Femur (tissue), 1 donor: ENCODE results near the gene NUP210.

Source experiments
- DNase-seq: peaks from one replicate; pipeline ENCODE4 v3.0.0-alpha.2; 2017

NUP210 gene

DNA sequence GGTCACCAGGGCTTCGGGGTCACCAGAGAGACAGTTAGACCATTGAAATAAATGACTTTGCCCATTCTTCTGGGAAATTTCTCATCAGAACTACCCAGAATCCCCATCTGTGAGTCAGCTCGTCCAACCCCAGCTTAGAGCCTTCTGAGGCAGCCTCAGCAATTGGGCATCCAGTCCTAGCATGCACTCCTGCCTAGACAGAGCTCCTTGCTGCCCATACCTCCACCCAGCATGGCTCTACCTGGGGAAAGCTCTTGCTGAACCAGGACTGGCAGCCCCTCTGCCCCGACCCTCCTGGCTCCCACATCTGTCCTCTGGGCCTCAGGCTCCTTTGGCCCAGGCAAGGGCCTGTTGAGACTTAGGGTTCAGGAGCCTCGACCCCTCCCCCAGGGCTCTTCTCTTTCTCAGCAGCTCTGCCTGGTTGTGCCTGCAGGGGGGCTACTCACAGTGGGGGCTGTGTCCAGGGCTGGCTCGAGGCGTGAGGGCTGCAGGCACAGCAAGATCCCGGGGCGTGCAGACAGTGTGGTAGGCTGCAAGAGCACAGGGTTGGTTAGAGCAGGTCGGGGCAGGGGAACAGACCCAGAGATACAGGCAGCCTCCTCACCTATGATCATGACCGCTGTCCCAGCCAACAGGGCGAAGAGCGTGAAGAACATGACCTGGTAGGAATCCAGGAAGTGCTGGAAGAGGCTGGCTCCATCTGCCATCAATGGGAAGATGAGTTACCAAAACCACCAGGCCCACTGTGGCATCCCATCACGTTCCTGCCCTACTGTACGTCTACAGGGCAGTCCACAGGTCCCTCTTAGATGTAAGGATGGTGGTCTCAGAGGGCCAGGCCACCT, 101.3 kb downstream of the NUP210 start:
- no peak for DNase-seq

DNA sequence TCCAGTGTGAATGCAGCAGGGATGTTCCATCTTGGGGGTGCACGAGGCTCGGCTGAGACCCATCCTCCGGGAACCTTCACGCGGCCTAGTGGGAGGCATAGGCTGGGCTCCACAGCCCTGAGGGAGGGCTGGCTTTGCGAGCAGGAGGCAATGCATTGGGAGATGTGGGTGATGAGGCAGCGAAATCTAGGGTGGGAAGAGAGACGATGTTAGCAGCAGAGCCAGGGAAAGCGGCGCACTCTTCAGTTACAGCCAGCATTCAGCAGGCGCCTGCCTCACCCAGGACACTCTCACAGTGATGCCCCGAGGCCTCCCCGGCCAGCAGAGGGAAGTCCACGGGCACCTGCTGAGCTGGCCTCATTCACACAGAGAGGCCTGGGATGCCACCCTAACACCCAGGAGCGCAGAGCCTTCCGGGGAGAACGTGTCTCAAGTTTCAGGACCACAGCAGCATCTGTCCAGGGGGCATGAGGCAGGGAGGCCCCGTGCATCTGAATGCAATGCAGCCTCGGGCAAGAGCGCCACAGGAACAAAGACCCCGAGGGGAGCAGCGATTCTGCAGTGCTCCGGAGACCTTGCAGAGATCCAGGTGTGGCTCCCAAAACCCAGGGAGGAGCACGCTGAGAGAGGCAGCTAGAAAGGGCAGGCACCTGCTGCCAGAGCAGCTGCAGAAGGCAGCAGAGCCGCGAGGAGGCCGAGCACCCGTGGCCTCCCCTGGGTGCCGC, 102.4 kb downstream of the NUP210 start:
- DNase-seq = no peak

DNA sequence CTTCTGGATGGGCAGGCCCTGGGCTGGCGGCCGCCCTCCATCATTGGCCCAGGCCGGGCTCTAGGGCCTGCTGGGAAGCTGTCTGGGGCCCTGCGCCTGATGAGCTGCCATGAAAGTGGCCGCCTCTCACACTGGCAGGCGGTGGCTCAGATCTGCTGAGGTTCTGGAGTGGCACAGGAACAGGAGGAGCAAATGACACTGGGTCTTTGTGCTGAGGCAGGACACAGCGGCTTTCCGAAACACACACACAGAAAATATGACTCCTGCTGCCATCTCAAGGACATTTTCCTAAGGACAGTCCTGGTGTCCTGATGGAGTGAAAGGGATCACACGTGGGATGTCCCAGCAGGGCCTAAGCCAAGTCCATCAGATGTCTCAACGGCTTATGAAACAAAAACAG, 103.5 kb downstream of the NUP210 start:
- DNase-seq = no peak

DNA sequence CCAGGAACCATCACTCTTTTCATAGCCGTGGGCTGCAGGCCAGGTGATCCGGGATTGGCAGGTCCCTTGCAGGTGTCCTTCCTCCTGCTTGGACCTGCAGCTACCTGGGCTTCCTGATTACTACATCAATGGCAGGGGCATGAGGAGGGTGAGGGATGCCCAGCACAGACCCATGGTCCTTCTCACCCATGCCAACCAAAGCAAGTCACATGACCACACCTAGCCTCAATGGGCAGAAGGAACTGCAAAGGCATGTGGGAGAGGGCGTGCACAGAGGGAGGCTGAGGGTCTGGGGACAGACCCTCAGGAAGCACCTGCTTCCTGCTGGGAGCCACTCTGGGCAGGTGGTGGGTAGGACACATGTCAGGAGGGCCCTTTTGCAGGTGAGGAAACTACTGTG, 105.2 kb downstream of the NUP210 start:
- no peak for DNase-seq

DNA sequence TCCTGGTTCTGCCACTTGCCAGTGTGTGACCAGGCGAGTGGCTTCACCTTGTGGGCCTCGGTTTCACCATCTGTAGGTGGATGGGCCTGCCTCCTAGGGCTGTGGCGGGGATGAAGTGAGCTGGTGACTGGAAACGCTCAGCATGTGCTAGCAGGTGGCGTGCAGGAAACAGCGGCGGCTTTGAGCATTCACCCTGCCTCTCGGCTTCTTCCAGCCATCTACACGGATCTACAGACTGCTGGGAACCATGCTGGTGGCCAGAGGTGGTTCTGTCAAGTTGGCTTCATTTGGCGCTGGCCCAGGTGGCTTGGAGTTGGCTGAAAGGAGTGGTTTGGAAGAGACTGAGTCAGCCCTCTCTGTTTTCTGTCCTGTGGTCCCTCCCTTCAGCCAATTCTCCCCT, 106.3 kb downstream of the NUP210 start:
- no peak for DNase-seq

DNA sequence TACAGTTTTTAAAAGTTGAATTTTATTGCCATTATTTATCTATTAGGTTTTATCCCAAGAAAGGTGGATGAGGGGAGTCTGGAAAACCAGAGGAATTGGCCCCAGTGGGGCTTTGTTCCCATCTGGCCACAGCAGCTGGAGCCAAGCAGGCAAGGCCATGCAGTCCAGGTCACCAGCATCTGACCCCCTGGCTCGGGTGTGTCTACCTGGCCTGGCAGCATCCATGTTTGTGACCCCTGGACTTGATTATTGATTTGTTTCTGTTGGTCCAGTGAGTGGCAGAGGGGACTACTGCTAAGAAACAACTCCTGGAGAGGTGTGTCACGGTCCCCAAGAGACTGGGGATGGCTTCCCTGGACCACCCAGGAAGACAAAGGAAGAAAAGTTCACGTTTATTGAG, 111.1 kb downstream of the NUP210 start:
- DNase-seq = no peak

DNA sequence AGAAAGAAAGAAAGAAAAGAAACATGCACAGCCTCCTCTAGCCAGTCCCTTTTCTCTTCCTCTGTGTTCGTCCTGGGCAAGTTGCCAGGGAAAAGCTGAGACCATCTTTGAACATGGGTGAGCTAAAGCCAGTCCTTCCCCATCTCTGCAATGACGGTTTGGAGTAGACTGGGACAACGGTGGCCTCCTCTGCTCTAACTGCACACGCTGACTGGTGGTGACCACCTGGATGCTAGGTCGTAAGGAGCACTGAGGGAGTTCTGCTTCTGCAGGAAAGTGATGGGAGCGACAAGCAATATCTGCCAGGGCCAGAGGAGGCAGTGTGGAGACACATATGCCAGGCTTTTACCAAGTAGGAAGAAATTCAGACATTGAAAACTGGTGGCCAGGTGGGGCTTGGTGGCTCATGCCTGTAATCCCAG, 111.7 kb downstream of the NUP210 start:
- no peak for DNase-seq

DNA sequence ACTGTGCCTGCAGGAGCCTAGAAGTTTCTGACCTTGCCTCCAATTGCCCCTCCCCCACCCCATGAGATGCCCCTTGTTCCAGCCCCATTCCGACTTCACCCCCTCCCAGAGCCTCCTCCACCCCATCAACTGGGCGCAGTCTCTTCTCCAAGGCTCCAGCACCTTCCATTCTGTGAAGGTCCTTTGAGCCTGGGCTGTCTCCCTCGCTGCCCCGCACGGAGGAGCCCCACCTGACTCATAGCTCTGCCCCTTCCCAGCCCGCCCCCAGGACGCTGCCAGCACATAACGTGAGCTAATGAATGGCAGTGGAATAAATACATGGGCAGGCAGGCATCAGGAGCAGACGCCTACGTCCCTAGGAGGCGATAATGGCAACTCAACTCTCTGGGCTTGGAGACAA, 113.1 kb downstream of the NUP210 start:
- DNase-seq = no peak

DNA sequence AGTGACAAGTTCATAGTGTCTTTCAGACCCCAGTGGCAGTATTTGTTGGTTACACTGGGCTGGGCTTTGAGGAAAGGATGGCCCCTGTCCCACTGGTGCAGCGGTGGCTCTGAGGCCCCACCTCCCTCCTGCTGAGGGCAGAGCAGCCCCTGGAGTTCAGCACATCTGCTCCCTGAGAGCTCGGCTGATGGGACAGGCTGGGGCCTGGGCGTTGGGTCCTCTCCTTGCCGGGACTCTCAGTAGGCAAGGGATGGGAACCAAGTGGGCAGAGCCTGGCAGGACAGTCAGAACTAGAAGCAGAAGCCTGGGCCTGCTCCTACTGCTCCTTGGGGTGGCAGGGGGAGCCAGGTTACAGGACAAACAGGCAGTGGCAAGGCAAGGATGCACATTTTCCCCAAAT, 114.5 kb downstream of the NUP210 start:
- no peak for DNase-seq

DNA sequence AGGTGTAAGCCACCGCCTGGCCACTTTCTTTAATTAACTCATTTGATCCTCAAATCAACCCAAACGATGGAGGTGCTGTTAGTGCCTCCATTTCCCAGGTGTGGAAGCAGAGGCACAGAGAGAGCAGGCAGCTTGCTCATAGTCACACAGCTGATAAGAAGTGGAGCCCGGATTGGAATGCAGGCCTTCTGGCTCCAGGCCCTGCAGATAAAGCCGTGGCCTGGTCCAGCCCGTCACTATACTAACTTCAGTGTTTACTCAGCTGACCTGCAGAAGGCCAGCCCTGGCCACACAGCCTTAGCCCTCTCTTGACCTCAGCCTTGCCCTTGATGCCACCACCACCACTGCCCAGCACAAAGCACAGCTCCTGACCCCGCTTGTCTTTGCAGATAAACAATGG, 116.7 kb downstream of the NUP210 start:
- DNase-seq = no peak

DNA sequence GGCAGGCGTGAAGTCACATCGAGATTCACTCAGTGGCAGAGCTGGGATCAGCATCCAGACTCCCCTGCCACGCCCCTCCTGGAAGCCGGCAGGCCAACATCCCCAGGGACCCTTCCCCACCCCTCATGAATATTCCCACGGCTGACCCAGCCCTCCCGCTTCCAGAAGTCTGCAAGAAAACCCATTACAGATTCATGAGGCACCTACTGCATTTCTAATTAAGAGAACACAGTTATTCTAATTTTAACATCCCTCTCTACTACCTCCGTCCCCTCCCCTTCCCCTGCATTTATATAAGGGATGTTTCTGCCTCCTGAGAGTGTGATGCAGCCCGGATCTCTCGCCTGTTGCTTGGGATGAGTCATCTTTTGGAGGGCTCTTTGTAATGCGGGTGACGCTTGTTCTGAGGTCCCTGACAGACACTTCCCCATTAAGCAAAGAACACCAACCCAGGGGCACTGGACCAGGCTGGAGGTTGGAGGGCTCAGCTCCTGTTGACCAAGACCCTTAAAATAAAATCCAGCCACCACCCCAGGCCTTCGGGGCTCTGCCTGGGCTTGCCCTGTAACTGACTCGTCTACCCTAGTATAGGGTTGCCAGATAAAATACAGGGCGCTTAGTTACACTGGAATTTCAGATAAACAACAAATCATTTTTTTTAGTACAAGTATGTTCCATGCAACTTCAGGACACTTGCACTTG, 118.7 kb downstream of the NUP210 start:
- DNase-seq = no peak

DNA sequence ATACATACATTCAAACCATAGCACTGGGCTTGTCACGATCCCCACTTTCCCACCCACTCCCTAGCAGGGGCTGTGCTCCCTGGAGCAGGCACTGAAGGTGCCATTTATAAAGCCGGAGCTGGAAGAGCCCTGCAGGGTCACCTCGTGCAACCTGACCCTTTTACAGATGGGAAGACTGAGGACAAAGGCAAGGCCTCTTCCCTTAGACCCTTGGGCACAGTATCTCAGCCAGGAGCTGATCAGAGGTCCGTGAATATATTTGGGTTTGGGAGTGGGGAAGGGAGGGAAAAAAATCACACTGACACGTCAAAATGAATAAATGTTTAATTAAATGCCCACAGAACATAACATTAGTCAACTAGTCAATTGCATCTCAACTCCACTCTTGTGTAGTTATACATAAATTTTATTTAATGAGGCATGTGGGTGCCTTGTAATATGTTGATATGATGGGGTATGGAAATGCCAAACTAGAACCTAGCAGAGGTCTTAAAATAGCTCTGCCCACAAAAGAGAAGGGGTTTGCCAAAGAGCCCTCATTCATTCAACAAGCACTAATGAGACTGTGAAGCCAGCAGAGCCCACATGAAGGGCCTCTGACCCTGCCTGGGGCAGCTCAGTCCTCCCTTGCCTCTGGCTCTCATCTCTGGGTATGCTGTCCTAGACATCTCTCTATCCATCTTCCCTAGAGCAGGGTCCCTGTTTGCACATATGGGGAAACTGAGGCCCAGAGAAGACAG, 119.4 kb downstream of the NUP210 start:
- no peak for DNase-seq

DNA sequence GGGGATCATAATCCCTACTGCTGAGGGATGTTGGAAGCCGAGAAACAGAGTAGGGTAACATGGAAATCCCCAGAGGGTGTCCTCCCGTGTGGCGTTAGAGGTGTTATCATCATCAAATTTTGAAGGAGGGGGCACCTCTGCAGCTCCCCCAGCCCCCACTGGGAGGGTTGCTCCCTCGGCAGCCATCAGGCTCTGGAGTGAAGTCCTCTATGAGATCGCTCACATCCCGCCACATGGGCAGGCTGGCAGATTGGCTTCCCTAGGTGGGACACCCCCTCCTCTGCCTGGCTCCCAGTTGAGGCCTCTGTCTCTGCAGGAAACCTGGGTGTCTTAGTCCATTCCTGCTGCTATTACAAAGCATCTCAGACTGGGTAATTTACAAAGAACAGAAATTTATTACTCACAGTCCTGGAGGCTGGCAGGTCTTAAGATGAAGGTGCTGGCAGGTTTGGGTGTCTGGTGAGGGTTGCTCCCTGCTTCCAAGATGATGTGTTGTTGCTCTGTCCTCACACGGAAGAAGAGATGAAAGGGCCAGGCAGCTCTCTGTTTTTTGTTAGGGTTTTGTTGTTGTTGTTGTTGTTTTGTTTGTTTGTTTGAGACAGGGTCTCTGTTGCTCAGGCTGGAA, 120.5 kb downstream of the NUP210 start:
- no peak for DNase-seq

DNA sequence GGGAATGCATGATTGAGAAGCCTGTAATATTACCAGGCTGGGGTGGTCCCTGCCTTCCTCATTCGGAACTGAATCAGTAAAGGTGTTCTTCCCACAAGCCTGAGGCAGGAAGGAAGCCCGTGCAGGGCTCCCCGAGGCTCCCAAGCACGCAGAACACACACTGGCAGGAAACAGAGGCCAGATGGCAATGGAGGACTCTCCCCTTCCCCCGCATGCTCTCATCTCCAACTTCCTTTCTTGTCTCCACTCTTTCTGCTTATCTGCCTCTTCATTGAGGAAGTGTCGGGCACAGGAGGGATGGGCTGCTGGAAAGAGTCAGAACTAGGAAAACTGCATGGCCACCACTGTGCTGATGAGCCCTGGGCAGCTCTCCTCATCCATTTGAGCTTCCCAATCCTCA, 123.5 kb downstream of the NUP210 start:
- DNase-seq = no peak

DNA sequence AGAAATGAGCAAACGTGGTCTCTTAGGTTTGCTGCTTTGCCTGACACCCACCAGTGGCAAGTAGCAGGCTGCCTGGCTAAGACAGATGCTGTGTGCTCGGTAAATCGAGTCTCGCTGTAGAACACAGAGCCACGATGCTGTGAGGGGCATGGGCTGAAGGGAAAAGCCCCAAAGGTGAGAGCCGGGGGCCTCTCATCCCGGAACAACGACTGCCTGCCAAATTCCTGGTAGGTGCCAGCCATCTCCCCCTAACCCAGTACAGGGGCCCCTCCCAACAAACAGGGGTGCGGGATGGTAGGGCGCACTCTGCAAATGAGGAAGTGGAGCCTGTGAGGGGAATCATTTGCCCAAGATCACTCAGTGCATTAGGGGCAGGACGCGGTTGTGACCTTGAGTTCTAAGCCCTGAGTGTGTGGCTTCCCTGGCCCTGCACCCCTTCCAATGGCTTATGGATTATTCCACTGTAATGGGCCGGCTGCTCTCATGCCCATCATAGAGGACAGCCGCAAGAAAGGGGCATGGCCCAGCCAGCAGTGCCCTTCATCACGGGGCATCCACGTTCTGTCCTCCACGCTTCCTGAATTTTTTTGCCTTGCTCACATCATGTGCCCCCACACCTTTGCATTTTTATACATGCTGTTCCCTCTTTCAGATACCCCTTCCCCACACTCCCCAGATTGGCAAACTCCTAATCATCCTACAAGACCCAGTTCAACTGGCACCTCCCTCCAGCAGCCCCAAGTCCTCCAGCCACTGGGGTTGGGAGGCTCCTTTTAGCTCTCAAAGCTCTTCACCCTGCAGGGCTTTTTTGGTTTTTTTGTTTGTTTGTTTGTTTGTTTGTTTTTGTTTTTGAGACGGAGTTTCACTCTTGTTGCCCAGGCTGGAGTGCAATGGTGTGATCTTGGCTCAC, 125.4 kb downstream of the NUP210 start:
- no peak for DNase-seq

DNA sequence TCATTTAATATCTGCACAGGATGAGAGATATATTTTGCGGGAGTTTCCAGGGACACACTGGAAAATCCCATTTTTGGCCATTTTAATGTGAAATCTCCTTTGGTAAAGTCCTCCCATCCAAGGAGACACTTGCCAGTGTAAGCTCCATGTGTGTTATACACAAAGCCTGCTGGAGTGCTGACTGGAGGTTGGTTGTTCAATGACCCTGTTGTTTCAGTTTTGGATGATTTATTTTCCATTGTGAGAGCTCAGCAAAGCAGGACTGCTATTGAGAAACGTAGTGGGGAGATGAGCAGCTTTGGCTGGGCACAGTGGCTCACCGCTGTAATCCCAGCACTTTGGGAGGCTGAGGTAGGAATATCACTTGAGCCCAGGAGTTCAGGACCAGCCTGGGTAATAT, 127.7 kb downstream of the NUP210 start:
- no peak for DNase-seq

DNA sequence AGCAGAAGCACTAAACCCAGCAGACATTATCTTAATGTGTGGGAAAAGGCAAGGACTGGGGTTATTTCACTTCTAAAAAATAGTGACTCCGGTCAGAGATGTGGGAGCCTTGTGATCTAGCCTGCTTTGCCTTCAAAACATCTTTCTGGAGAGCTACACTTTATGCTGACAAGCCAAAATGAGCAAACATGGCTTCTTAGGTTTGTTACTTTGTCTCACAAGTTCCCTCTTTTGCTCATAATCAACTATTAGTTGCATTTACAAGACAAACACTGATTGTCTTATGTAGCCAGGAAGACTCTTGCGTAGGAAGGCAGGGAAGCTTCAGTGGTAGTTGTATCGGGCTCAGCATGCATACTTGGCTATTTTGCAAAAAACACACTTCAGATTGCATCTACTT, 129.2 kb downstream of the NUP210 start:
- DNase-seq = no peak

DNA sequence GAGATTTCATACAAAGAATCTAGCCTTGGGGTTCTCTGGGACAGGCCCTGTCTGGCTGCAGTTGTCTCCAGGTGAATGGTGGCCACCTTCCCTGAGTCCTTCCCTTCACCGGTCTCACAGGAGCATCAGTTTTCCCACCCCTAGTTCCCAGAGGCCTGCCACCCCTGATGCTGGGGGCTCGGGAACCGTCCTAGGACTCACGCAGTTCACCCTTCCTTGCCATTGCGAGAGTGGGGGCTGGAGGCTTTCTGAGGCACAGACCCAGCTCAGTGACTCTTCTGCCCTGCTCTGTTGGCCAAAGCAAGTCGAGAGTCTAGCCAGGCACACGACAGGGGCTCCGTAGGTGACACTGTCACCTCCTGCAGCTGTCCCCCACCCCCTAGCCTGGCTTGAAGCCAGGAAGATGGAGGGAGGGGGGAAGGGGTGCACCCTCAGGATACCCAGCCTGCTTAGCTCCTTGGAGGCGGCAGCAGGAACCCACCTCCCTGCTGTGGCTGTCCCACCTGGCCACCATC, 130.3 kb downstream of the NUP210 start:
- DNase-seq = no peak

DNA sequence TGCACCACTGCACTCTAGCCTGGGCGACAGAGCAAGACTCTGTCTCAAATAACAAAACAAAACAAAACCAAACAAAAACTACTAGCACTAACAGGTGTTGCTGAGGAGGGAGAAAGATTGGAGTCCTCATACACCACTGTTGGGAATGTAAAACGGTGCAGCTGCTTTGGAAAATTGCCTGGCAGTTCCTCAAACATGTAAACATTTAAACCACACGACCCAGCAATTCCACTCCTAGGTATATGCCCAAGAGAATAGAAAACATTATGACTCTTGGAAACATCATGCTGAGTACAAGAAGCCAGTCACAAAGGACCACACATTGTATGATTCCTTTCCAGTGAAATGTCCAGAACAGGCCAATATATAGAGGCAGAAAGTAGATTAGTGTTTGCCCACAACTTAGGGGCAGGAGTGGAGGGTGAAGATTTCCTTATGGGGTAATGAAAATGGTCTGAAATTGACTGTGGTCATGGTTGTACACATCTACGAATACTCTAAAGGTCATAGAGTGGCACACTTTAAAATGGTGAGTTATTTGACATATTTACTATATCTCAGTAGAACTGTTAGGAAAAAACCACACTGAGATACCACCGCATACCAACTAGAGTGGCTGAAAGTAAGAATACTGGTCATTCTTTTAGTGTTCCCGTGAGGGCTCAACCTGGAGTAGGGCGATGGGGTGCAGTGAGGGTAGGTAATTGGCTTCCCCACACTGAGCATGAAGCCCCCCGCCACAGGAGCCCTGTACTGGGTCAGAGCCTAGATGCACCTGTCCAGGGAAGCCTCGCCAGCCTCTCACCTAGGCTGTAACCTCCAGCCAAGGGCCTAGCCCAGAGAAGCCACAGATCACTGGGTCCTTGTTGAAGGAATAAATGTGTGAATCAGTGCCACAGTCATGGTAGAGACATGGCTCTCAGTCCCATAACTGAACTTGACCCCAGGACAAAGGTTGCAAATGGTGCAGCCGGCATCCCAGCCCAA, 131.1 kb downstream of the NUP210 start:
- no peak for DNase-seq

DNA sequence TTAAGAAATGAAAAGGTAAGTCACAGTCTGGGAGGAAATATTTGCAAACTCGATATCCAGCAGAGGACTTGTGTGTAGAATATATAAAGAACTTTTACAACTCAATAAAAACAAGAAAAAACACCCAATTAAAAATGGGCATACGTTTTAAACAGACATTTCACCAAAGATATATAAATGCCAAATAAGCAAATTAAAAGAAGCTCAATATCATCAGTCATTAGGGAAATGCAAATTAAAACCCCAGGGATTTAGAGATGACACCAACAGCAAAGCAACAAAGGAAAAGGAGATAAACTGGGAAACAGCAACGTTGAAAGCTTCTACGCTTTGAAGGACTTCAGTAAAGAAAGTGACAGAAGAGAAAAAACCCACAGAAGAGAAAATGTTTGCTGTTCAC, 132.3 kb downstream of the NUP210 start:
- no peak for DNase-seq
